Lung microvascular endothelial cell (primary cell): ENCODE results near the gene NELL1. TPM values are rescaled to one million over a fixed set of nuclear protein-coding genes. Genes with fewer than 3 reads are reported as not detected.
"Not testable (repeated sequence)": the region's sequence is repeated elsewhere in the genome, so short reads cannot be mapped to it uniquely, and the experiment has no call there.

Experiments used
- DNase-seq, 2 donors: peaks; one replicate each; pipeline versions ENCODE4 v3.0.0 to v3.0.0-alpha.2; 2010; ENCODE audit warnings: low read depth in 2 of 2
- total RNA-seq: library from RNA; depleted of rRNA; stranded (reverse); fragments of >200 nt; gene quantifications from 2 replicates; pipeline ENCODE4 v1.2.1, GENCODE V29; 2014

Gene NELL1
- total RNA-seq, 1 donor from 2014 or later = not detected

DNA sequence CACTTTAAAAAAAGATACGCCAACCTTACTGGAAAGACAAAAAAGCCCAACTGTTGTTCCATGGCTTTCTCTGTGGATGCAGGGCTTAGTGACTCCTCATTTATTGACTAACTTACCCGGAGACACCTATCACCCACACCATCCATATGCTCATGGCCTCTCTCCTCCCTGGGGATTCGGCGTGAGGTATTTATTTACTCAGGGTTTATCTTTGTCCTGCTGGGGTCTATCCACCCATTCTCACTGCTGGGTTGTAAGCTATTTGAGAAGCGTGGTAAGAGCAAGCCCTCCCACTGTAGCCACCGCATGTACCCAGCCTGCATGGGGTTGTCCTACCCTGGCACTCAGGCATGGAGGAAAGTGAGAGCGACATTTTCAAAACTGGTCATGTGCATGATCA, 93.6 kb downstream of the NELL1 start:
- no peak for DNase-seq

DNA sequence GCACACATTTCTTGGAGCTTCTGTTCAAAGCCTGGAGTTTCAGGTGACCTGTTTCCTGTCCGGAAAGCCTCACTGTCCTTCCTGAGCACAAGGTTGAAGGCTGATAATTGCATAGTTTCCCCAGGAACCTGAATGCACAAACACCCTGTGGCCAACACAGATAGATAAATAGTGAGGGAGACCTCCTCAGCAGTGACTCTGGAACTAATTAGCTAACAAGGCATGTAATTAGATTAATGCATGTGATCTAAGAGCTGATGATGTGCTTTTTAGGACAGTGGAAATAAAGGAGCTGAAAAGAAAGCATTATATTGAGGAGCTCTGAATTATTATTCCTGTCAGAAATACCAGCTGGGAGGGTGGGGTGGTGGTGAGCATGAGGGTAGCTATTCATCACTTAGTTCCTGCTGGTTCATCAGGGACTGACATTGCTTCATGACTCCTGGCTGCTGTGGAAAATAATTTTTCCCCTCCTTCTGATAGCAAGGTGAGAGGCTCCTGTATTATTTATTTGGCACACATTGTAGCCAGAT, 101.1 kb downstream of the NELL1 start:
- DNase-seq = no peak

DNA sequence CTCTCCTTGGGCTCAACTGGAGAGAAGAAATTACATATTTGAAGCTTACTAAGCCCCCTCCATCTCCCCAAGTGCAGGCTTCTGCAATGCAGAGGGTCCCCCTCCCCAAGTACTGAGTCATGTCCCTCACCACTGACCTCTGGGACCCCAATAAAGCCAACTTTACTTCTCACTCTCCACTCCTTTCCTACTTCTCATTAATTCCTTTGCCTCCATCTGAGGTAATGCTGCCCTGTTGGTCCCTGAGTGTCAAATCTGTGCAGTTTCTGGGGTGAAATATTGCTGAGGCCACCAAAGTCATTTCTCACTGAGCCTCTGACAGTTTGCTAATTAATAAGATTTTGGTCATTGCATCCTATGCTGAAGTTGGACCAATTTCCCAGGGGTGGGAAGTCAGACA, 101.6 kb downstream of the NELL1 start:
- no peak for DNase-seq

DNA sequence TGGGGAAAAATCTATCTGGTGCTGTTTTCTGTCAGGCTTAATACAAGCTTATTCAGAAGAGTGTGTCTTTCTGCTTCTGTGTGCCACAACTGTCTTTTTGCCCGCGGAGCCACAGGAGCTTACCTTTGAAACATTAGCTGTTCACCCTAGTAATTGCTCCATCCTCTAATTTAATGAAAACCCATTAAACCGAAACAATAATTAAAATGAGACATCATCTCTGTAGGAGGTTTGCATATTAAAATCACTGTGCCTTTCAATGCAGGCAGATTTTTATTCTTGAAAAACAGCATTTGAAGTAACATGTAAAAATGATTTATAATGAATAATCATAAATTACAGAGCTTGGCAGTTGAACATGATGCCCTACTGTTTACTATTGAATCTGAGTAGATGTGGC, 102.3 kb downstream of the NELL1 start:
- no peak for DNase-seq

DNA sequence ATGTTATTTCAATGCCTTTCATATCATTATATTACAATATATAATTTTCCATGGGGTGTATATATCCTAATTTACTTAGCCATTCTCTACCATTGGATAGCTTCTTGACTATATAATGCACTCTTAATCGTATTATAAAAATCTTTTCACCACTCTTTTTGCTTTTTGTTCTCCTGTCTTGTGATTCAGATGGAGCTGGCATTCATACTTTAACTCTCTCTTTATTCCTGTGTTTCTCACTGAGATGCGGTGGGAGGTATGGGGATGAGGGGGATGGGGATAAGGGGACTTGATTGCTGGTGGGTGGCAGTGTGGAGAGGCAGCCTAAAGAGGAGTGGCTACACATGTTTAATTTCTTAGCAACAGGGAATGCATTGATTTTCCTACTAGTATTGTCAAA, 105.9 kb downstream of the NELL1 start:
- DNase-seq = no peak

DNA sequence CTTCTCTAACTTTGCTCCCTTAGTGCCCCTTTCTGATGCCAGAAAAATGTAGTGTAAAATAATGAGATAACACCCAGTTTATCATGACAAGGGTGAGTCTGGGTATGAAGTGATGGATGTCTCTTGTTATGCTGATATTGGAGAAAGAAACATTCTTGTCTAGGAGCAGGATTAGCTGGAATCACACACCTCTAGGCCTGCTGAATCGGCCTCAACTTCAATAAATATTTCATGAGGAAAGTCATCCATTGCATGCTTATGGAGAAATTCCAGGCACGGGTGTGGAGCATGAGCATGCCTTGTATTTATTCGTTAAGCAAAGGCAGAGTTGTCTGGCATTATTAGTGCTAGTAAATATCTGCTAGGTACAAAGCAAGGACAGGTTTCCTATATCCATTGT, 113.4 kb downstream of the NELL1 start:
- DNase-seq = no peak

DNA sequence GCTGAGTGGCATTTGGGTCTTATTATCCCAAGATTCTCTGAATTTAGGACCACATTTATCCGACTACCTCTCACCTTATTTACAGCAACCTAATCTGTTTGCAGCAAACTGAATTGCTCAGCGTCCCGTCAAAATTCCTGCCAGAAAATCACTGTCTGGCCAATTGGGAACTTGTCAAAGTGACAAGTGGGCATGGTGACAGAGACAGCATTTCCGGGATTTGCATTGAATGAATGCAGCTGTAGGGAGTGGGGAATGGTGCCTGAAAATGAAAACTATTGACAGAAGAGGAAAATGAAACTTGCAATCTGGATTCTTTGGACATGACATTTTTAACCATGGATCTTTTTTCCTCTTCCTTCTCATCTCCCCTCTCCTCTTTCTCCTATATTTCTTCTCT, 113.8 kb downstream of the NELL1 start:
- no peak for DNase-seq

DNA sequence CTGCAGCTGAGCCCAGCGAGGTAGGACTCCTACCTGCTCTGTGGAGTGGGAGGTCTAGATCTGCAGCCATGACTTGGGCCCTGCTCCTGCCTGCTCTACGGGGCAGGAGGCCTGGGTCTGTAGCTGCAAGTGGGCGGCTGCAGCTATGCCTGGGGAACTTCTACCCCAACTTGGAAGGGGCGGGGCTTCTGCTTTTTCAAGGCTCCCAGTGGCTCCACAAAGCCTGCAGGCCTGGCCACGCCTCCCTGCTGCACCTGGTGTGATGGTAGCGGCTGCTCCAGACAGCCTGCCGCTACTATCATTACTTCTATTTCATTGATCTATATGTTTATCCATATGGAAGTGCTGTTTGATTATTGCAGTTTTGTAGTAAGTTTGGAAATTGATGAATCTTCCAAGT, 121.2 kb downstream of the NELL1 start:
- DNase-seq = no peak

DNA sequence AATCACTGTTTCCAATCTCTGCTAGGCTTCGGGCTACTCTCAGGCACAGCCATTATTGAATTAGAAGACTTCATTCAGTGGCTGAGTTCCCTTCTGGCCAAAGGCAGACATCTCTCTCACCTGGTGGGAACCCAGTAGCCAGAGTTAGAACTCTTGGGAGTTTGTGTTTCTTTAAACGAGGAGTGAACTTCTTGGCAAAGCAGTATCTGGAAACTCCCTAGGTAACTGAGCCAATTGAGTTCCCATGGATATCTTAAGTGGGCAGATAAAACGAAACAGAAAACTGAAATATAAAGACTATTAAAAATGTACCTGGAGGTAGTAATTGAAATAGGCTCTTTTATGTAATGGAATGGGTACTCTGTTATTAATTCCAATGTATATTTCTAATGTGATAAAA, 125.6 kb downstream of the NELL1 start:
- no peak for DNase-seq

DNA sequence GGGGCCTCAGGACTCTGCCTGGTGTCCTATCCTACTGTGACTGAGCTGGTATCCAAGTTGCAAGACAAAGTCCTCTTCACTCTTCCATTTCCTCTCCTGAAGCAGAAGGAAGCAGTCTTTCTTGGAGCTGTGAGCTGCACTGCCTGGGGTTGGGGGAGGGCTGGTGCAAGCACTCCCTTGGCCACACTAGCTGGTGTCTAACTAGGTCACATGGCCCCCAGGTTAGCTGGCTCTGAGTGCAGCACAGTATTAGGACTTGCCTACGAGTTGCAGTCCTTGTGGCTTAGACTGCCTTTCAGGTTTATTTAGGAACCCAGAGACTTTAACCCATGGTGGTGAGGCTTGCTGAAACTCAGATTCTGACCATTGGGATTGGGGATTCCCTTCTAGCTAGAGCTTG, 138.9 kb downstream of the NELL1 start:
- DNase-seq = no peak

DNA sequence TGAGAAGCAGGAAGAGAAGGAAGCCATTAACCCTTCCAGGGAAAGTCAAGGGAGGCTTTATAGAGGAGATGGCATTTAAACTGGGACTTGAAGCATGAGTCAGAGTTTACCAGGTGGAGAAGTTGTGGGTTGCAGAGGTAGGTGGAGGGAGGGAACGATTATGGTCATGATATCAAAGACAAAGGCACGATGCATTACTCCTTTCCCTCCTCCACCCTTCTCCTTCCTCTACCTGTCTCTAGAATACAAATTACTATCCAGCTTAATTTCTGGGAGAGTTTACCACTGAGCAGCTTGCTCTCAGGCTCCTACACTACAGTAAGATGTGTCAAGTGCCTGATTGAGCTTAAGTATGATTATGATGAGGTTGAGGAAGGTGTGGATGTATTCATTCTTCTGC, 151.7 kb downstream of the NELL1 start:
- DNase-seq = no peak

DNA sequence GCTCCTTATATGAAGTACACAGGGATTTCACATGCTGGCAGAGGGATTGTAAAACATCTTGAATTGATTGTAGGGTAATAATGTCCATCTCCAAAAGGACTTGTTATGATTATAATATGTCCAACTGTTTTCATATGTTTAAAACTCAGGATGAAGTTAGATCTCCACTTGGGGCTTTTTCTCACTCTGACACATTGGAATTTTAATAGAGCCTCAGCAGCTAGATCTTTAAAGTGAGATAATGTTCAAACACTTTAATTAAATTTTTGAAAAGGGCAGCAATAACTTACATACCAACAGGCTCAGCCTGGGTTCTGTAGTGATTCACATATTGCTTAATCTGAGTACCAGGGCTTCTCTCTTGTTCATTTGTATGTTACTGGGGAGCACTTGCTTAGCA, 152.1 kb downstream of the NELL1 start:
- no peak for DNase-seq

DNA sequence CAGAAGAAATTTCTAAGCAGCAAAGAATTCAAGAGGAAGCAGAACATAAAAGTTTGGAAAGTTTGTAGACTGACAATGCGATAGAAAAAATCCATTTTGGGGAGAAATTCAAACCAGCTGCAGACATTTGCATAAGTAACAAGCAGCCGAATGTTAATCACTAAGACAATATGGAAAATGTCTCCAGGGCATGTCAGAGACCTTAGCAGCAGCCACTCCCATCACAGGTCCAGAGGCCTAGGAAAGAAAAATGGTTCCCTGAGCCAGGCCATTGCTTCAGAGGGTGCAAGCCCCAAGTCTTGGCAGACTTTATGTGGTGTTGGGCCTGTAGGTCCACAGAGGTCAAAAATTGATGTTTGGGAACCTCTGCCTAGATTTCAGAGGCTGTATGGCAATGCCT, 155.4 kb downstream of the NELL1 start:
- DNase-seq = no peak

DNA sequence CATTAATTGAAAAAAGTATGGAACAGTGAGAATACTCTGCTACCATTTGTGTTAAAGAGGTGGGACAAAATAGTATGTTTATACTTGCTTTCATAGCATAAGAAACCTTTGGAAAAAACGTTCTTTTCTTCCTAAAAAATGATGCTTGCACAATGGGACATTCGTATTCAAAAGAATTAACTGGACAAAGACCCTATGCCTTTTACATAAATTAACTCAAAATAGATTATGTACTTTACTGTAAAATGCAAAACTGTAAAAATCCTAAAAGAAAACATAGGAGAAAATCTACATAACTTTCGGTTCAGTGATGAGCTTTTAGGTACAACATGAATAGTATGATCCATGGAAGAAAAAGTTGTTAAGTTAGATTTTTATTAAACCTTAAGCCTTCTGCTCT, 166.2 kb downstream of the NELL1 start:
- no peak for DNase-seq

DNA sequence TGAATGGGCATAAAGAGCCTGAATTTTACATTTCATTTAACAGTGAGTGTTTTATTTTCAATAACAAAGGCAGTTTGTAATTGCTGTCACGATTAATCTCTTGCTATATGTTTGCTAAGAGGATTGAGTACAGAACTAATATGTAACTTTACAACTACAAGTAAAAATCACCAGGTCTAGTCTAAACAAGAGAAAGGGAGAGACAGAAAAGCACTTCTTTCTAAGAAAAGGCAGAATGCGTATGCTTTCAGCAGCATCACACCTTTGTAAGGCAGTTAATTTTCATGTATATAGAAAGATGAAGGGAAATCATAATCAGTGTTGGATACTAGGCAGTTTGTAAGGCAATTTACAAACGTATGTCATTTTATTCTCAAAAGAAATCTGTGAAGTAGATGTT, 169.8 kb downstream of the NELL1 start:
- no peak for DNase-seq

DNA sequence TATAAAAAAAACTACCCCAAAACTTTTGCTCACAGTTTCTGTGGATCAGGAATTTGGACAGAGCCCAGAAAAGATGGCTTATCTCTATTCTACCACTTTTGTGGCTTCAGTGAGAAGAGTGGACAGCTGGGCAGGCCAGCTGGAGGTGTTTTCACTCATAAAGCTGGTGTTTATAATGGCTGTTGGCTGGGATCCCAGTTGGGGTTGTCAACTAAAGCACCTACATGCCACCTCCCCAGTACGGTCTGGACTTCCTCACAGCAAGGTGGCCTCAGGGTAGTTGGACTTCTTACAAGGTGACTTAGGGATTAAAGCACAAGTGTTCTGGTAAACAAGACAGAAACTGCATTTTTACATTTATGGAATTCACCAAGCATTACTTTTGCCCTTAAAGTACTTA, 171.0 kb downstream of the NELL1 start:
- DNase-seq = no peak

DNA sequence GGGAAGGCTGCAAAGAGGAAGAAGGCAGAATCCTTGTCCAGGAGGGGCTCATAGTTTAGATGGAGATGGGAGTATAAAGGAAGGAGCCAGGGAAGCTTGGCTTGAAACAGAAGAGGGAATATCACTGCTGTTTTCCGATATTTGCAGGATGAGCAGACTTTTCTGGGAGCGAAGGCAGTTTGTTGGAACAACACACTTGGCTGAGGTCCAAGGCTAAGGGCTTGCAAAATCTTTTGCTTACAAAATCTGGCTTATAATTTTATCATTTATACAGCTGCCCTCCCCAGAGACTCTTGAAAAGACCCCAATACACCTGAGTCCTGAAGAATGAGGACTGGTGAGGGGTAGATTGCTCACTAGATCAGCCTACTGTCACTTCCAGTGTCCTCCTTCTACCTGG, 174.8 kb downstream of the NELL1 start:
- no peak for DNase-seq

DNA sequence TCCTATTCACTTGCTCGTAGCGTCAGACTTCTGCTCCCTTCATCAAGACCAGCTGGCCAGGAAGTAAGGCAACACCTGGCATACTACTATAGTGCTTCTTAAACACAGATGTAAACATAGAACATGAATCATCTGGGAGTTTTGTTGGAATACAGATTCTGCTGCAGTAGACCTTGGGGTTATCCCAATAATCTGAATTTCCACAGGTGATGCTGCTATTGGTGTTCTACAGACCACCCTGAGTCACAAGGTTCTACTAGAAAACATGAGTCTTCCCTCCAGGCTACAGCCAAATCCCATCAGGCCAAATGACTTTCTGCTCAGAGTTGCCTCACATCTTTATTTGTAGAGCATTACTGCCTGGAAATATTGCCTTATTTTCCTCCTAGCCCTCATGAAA, 175.2 kb downstream of the NELL1 start:
- DNase-seq = no peak

DNA sequence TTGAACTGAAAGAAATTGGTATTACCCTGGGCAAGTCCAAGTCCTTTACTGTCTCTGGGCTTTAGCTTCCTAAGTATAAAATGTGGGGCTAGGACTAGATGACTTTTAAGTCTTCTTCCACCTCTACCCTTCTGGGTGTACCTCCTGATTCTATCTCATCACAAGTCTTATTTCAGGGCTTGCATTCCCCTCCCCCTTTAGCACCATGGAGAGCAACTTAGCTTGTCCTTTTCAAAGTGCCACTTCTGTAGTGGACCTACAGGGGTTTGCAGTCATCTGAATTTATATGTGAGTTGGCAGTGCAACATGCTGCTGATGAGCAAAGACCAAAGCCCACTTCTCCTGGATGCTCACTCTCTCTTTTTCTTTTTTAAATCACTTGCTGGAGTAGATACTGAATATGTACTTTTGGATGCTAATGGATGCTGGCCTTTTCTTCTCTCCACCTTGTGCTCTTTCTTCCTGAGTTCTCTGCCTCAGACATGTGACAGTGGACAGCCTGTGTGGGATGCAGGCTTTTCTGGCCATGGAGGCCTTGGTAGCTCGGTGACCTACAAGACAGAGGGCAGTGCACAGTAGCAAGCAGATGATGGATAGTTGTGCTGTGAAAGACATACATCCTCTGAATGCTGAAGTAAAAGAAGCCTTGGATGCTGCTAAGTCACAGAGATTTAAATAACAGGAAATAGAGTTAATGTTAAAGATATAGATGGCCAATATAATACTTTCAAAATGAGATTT, 185.0 kb downstream of the NELL1 start:
- no peak for DNase-seq

DNA sequence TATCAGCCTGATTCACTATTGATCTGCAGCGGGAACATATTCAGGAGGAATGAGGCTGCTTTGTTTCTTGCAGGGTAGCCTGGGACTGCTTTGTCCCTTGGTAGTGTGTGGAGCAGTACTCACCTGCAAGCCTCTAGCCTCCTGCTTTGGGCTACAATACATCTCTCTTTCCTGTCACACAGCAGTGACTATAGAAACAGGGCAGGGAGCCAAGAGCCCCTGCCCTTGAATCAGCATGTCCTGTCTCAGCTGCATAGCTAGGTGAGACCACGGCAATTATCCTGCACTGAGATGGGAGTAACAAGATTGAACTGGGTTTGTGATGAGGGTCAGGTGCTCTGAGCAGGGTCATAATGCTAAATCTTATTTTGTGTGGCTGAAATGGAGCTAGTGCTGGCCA, 191.9 kb downstream of the NELL1 start:
- no peak for DNase-seq

DNA sequence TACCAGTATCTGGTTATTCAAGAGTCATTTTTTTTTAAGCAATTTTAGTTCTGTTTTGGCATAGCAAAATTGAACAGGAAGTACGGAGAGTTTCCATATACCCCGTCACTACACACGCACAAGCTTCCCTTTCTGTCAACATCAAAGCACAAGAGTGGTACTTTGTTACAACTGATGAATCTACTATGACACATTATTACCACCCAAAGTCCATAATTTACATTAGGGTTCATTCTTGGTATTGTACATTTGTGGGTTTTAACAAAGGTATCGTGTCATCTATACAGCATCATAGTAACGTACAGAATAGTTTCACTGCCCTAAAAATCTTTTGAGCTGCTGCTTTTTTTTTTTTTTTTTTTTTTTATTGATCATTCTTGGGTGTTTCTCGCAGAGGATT, 192.9 kb downstream of the NELL1 start:
- DNase-seq = not testable (repeated sequence)

DNA sequence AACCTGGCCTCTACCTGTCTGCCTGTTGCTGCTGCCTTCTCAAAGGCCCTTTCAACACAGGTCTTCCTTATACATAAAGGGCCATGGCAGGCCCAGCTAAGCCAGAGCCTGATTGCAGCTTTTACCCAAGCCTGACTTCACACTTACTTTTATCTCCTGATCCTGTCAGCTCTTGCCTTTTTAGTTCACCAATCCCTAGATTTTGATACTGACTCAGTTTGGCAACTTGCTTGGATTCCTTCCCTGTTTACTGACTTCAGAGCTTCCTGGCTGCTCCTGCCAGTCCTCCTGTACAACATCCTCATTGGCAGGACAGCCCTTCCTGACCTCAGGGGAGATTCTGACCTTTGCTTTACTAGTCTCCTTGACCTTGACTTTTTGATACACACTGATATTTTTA, 195.2 kb downstream of the NELL1 start:
- DNase-seq = no peak

DNA sequence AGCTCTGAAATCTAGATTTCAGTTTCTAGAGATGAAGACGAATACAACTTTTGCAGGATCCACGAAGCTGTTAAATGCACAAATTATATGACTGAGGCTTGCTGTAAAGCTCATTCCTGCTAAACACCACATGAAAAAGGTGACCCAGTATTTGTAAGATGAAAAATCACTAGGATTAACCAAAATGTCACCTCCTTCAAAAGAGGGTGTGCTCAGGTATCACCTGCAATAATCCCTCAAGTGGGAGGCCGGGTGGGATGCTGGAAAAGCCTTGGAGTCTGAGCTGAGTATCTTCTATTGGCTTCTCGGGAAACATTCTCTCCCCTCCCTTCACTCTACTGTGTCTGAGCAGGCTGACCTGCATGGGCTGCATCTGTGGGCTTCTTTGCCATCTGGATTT, 195.8 kb downstream of the NELL1 start:
- no peak for DNase-seq

DNA sequence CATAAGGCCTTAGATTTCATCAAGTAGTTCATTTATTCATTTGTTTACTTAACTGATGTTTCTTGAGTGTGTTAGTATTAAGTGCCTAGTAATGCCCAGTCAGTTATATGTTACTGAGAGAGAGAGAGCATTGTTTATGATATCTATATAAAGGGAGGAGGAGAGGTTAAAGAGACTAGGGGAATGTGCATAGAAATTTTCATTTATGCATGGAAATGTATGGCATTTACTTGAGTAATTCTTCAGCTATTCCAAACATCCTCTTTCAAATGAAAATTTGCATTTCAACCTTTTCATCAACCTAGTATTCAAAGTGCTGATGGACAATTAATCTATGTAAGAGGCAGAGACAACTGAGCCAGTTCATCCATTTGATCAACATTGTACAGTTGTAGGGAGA, 199.7 kb downstream of the NELL1 start:
- DNase-seq = no peak
